GM12892 (cell line): Measurements from ENCODE around the gene NEB.

ENCODE experiments used
- POLR2A ChIP-seq: IDR thresholded peaks from 2 replicates; pipeline ENCODE4 v1.6.1; 2011; ENCODE audit warnings: low read depth, low read length, control low read depth
- POLR2AphosphoS5 ChIP-seq: IDR thresholded peaks from 2 replicates; pipeline ENCODE4 v1.6.1; 2011; ENCODE audit warnings: low read depth, low read length, control low read depth

GRCh38 chr2:151673016-151673415 is 61.3 kb downstream of the NEB start:
- no peak for TF ChIP-seq POLR2AphosphoS5
- TF ChIP-seq POLR2A, result no peak
